Tibial artery (tissue), 4 donors: Measurements from ENCODE around the gene TASL.
A peak's percentile ranks its signal among the peaks of the same experiment; 100 is the strongest.

Experiments
- DNase-seq, 2 donors: peaks; one replicate each; pipeline ENCODE4 v3.0.0-alpha.2; 2019
- H3K27ac ChIP-seq, 2 donors: fragments of 200-600 bp; sonication (generic) in 1 of 2; 1 replicate in 1 of 2; 2 replicates in 1 of 2; pipeline ENCODE4 v1.5.1; 2018 to 2019; ENCODE audit warnings: mild to moderate bottlenecking in 1 of 2
- H3K27me3 ChIP-seq, 2 donors: fragments of 200-600 bp; sonication (generic) in 1 of 2; one replicate each; pipeline versions ENCODE4 v1.5.1 to v1.6.0; 2016 to 2019
- H3K36me3 ChIP-seq, 3 donors: fragments of 200-600 bp; sonication (generic) in 2 of 3; one replicate each; pipeline ENCODE4 v1.5.1; 2016 to 2019; ENCODE audit warnings: mild to moderate bottlenecking in 2 of 3
- H3K4me1 ChIP-seq, 4 donors: fragments of 200-600 bp; sonication (generic) in 2 of 4; 1 replicate in 3 of 4; 2 replicates in 1 of 4; pipeline ENCODE4 v1.5.1; 2016 to 2019
- H3K4me3 ChIP-seq, 2 donors: fragments of 200-600 bp; sonication (generic) in 1 of 2; 1 replicate in 1 of 2; 2 replicates in 1 of 2; pipeline ENCODE4 v1.5.1; 2018 to 2019; ENCODE audit warnings: mild to moderate bottlenecking in 2 of 2
- H3K9me3 ChIP-seq, 3 donors: fragments of 200-600 bp; sonication (generic) in 1 of 3; one replicate each; pipeline ENCODE4 v1.5.1; 2016 to 2019
- CTCF ChIP-seq, 2 experiments: fragments of 200-600 bp in 1 of 2; fragments of 450-650 bp in 1 of 2; IDR thresholded peaks; one replicate each; pipeline ENCODE4 v1.5.1; 2017 to 2019; ENCODE audit warnings: antibody characterized with exemption in 2 of 2, mild to moderate bottlenecking in 1 of 2, moderate library complexity in 1 of 2
- intact Hi-C: fragments of 100-400 bp; cut with DNase I; formaldehyde crosslinking; loops from one replicate; pipeline ENCODE4 v1.15.0; 2023; ENCODE audit warnings: low total_unique reads

The TASL gene

GRCh38 chrX:30577362-30577991, at the start of gene TASL:
Gene TASL (minus strand): TSS chrX:30577766. CDS start chrX:30560355, 17,411 bp downstream.
- Histone ChIP-seq H3K27me3 (no peaks in the 10 kb centered on the region), H3K27ac (no peak within 1 kb of the TSS), H3K9me3 (no peaks in the 10 kb centered on the region), H3K4me3 (no peak within 1 kb of the TSS), H3K36me3 (no peaks in the 10 kb centered on the region), H3K4me1 (no peaks in the 10 kb centered on the region)
- no peak for DNase-seq
- intact Hi-C loops = loop anchor here (10.0 kb wide), 1 partner anchor 127 kb away; no protein-coding TSS in a partner anchor
- TF ChIP-seq CTCF (IDR thresholded peaks at IDR 0.05) = no peak

DNA sequence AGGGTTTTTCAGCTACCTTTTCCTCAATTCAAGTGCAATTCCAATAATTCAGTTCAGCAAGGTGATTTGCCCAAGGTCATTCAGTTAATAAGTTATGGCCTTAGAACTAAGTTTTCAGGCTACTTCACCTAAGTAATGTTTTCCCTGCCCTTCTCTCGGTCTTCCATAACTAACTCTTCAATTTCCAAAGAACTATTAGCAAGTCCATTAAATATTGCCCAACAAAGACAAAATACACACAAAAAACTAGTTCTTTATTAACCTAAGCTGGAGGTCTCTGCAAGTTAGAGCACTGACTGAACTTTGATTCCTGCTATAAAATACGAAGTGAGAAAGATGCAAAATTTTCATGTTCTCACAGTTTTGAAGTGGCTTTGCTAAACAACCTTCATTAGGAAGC, 48.8 kb upstream of the TASL start:
- no peaks in the 10 kb centered on the region for H3K36me3 ChIP-seq
- TF ChIP-seq CTCF (IDR thresholded peaks at IDR 0.05) = no peak
- H3K9me3 ChIP-seq = peaks cover 0 to 10% (median 8%) of the 10 kb centered on the region in 3 donors
- H3K4me3 ChIP-seq = no peak overlapping the region
- no peaks in the 10 kb centered on the region for H3K4me1 ChIP-seq
- H3K27me3 ChIP-seq = no peaks in the 10 kb centered on the region
- intact Hi-C loops = no loop called here
- no peak overlapping the region for H3K27ac ChIP-seq
- no peak for DNase-seq

- Histone ChIP-seq H3K36me3 (no peaks in the 10 kb centered on the region), H3K27ac (no peak overlapping the region), H3K4me1 (peaks cover 0 to 4% (median 0%) of the 10 kb centered on the region in 4 donors), H3K9me3 (peaks cover 0 to 10% (median 8%) of the 10 kb centered on the region in 3 donors), H3K4me3 (no peak overlapping the region), H3K27me3 (no peaks in the 10 kb centered on the region)
- TF ChIP-seq CTCF (IDR thresholded peaks at IDR 0.05) = no peak
- intact Hi-C loops = no loop called here
- DNase-seq = no peak
Measured at GRCh38 chrX:30622361-30622760, 44.8 kb upstream of the TASL start.

DNA sequence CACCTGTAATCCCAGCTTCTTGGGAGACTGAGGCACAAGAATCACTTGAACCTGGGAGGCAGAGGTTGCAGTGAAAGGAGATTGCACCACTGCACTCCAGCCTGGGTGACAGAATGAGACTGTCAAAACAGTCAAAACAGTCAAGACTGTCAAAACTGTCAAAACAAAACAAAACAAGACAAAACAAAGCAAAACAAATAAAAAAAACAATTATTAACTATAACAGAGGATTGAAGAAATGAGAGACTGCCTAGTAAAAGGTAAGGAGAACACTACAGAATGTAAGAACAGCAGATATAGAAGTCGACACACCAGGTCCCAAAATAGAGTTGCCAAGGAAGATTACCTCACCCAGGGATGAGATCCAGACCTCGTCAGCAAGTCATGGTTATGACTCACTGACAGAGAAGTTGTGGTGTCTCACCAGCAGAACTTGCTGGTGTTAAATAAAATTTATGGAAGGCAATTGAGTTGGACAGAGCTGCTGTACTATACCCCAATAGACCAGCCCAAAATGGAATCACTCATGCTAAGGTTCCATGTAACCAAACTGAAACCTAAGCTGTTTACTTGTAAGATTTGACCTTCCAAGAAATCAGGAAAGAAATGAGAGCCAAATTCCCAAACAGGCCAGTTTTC, 43.5 kb upstream of the TASL start:
- H3K27ac ChIP-seq = no peak overlapping the region

GRCh38 chrX:30620125-30620524, 42.6 kb upstream of the TASL start:
- H3K9me3 ChIP-seq = peaks cover 0 to 10% (median 8%) of the 10 kb centered on the region in 3 donors
- no peak overlapping the region for H3K4me3 ChIP-seq
- no peaks in the 10 kb centered on the region for H3K27me3 ChIP-seq
- no peaks in the 10 kb centered on the region for H3K36me3 ChIP-seq
- no peak overlapping the region for H3K27ac ChIP-seq
- TF ChIP-seq CTCF (IDR thresholded peaks at IDR 0.05) = no peak
- H3K4me1 ChIP-seq = peaks cover 0 to 4% (median 0%) of the 10 kb centered on the region in 4 donors
- peak in 1 of 2 donors; percentile 26 for DNase-seq
- intact Hi-C loops = no loop called here

More for the DNA sequence above, 43.5 kb upstream of the TASL start:
- TF ChIP-seq CTCF (IDR thresholded peaks at IDR 0.05) = no peak
- no peak overlapping the region for H3K4me3 ChIP-seq
- peak in 1 of 2 donors; percentile 51 for DNase-seq
- H3K27me3 ChIP-seq = no peaks in the 10 kb centered on the region
- intact Hi-C loops = no loop called here
- H3K36me3 ChIP-seq = no peaks in the 10 kb centered on the region
- peaks cover 0 to 10% (median 8%) of the 10 kb centered on the region in 3 donors for H3K9me3 ChIP-seq
- H3K4me1 ChIP-seq = peaks cover 0 to 4% (median 0%) of the 10 kb centered on the region in 4 donors
